Cerebellar nuclear complex (tissue), 1 donor: ENCODE data around the gene FOXF2.

ENCODE experiments used
- DNase-seq, 2 experiments: peaks; one replicate each; lab custom pipeline; 2025; lab: John Stamatoyannopoulos, UW

The FOXF2 gene

GRCh38 chr6:1407499-1407990, 18.2 kb downstream of the FOXF2 start:
- no peak for DNase-seq

GRCh38 chr6:1409774-1410465, 20.5 kb downstream of the FOXF2 start:
- no peak for DNase-seq

GRCh38 chr6:1412901-1413300, 23.5 kb downstream of the FOXF2 start:
- DNase-seq, result no peak

- no peak for DNase-seq
Measured at GRCh38 chr6:1415416-1416063, 26.2 kb downstream of the FOXF2 start.

- no peak for DNase-seq
Measured at GRCh38 chr6:1416191-1416760, 26.9 kb downstream of the FOXF2 start.

- no peak for DNase-seq
Measured at GRCh38 chr6:1416820-1417219, 27.4 kb downstream of the FOXF2 start.

GRCh38 chr6:1417718-1418117, 28.3 kb downstream of the FOXF2 start:
- DNase-seq, result no peak

GRCh38 chr6:1418471-1419191, 29.3 kb downstream of the FOXF2 start:
- DNase-seq, result no peak

- DNase-seq, result no peak
Measured at GRCh38 chr6:1420382-1420781, 31.0 kb downstream of the FOXF2 start.

- no peak for DNase-seq
Measured at GRCh38 chr6:1422290-1422689, 32.9 kb downstream of the FOXF2 start.

GRCh38 chr6:1423578-1423977, 34.2 kb downstream of the FOXF2 start:
- no peak for DNase-seq

- no peak for DNase-seq
Measured at GRCh38 chr6:1424306-1424927, 35.0 kb downstream of the FOXF2 start.

GRCh38 chr6:1426416-1426815, 37.0 kb downstream of the FOXF2 start:
- no peak for DNase-seq

GRCh38 chr6:1435806-1436205, 46.4 kb downstream of the FOXF2 start:
- no peak for DNase-seq

GRCh38 chr6:1436334-1437306, 47.2 kb downstream of the FOXF2 start:
- DNase-seq, result peak; percentile 5 to 42

- no peak for DNase-seq
Measured at GRCh38 chr6:1437553-1438406, 48.4 kb downstream of the FOXF2 start.

- no peak for DNase-seq
Measured at GRCh38 chr6:1438471-1438881, 49.1 kb downstream of the FOXF2 start.

- no peak for DNase-seq
Measured at GRCh38 chr6:1439349-1439748, 50.0 kb downstream of the FOXF2 start.

- DNase-seq, result no peak
Measured at GRCh38 chr6:1442929-1443328, 53.6 kb downstream of the FOXF2 start.
